ENCODE measurements around the gene BAG2. TPM values are rescaled to one million over a fixed set of nuclear protein-coding genes. Genes with fewer than 3 reads are reported as not detected.

The BAG2 gene
- total and polyA plus RNA-seq, 2 of the 13 experiments (the other 11 are each of a cell fraction or from before 2014, with no cell fraction given) = 5.7 to 15.1 TPM

DNA sequence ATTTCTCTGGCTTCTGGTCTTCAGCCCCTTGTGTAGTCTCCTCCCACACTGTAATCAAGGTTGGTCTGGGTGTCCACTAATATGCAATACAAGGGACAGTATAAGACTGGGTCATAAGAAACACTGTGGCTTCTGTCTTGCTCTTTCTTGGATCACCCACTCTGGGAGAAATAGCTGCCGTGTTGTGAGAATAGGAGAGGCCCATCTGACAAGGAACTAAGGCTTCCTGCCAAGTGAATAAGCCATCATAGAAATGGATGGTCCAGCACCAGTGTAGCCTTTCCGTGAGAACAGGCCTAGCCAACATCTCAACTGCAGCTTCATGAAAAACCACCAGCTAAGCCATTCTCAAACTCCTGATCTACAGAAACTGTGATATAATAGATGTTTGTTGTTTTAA, 23.3 kb downstream of the BAG2 start:
- POLR2A ChIA-PET = no interaction called here
- no peaks in the 10 kb centered on the region for H4K20me1 ChIP-seq (ENCODE audit: insufficient read depth, low read length)
- no peaks in the 10 kb centered on the region for H3K9me3 ChIP-seq (ENCODE audit: low read length)
- TF ChIP-seq ZNF225 (CRISPR knock-in tag; IDR thresholded peaks at IDR 0.05) (no peak), THYN1 (CRISPR knock-in tag; IDR thresholded peaks at IDR 0.05; ENCODE audit: borderline replicate concordance, low read depth) (no peak), ZEB1 (IDR thresholded peaks at IDR 0.05; ENCODE audit: insufficient replicate concordance, low read depth) (no peak), RCOR2 (CRISPR knock-in tag; IDR thresholded peaks at IDR 0.05) (no peak), HMG20A (CRISPR knock-in tag; IDR thresholded peaks at IDR 0.05; ENCODE audit: borderline replicate concordance) (no peak), GMEB1 (CRISPR knock-in tag; IDR thresholded peaks at IDR 0.05; ENCODE audit: borderline replicate concordance) (no peak), SRSF4 (IDR thresholded peaks at IDR 0.05; ENCODE audit: low read depth, low read length, poor library complexity, severe bottlenecking) (no peak), ZNF331 (CRISPR knock-in tag; IDR thresholded peaks at IDR 0.05) (no peak)
- TF ChIP-seq, protein P1, sequence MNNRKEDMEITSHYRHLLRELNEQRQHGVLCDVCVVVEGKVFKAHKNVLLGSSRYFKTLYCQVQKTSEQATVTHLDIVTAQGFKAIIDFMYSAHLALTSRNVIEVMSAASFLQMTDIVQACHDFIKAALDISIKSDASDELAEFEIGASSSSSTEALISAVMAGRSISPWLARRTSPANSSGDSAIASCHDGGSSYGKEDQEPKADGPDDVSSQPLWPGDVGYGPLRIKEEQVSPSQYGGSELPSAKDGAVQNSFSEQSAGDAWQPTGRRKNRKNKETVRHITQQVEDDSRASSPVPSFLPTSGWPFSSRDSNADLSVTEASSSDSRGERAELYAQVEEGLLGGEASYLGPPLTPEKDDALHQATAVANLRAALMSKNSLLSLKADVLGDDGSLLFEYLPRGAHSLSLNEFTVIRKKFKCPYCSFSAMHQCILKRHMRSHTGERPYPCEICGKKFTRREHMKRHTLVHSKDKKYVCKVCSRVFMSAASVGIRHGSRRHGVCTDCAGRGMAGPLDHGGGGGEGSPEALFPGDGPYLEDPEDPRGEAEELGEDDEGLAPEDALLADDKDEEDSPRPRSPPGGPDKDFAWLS (CRISPR knock-in tag; IDR thresholded peaks at IDR 0.05; ENCODE audit: borderline replicate concordance) = no peak
- no peak for ATAC-seq
- CTCF ChIA-PET (ENCODE audit: low intra/inter-chr PET ratio, low total read pairs) = no interaction called here
- H3K4me3 ChIP-seq (replicated peaks in 1 of 3; ENCODE audit: insufficient read depth in 1 of 3, low read depth in 2 of 3, low read length in 3 of 3) = no peak overlapping the region
- no peaks in the 10 kb centered on the region for H3K27me3 ChIP-seq (ENCODE audit: control insufficient read depth in 1 of 2, insufficient read depth in 2 of 2, low read length in 2 of 2)
- H2AFZ ChIP-seq (ENCODE audit: low read length) = no peak overlapping the region
- H3K27ac ChIP-seq (ENCODE audit: extremely low read length, insufficient read depth, low read length) = no peak overlapping the region
- DNase-seq (ENCODE audit: low spot score) = no peak
- 98% methylated on average over 2 of the region's 2 CpGs for WGBS (ENCODE audit: low lambda C conversion rate)
- H3K4me2 ChIP-seq (ENCODE audit: low read depth, low read length) = no peak overlapping the region
- intact Hi-C loops (cut with micrococcal nuclease; ENCODE audit: unreplicated experiment) (no loop called here), in situ Hi-C loops (cut with HindIII; ENCODE audit: extremely low pct_ligation_motif_present, low pct_unique_long_range_greater_than_20kb) (no loop called here)
- no peaks in the 10 kb centered on the region for H3K79me2 ChIP-seq (ENCODE audit: insufficient read depth, low read length)
- no peak overlapping the region for H3K9ac ChIP-seq (ENCODE audit: insufficient read depth, low read depth, low read length)
- H3K4me1 ChIP-seq (ENCODE audit: insufficient read depth, low read length) = peaks cover 8% of the 10 kb centered on the region
- no TSS peak for BruUV-seq (replicated peaks)
- H3K36me3 ChIP-seq (replicated peaks in 1 of 2; ENCODE audit: control insufficient read depth in 1 of 2, insufficient read depth in 2 of 2, low read length in 2 of 2) = peaks cover 4 to 16% of the 10 kb centered on the region in 2 experiments; a peak in 2 of 5 replicates
- no peak for FAIRE-seq

Data from HepG2 (cell line).